HG03095 (cell line): ENCODE results near the gene FBXO27.
"Not testable (repeated sequence)": the region's sequence is repeated elsewhere in the genome, so short reads cannot be mapped to it uniquely, and the experiment has no call there.

Experiments used
- ATAC-seq: cut with Tn5 transposase; IDR thresholded peaks from one replicate; pipeline ENCODE4 v1.9.1; 2021; ENCODE audit warnings: moderate library complexity; ENCODE audit not compliant: unreplicated experiment

The FBXO27 gene, protein sequence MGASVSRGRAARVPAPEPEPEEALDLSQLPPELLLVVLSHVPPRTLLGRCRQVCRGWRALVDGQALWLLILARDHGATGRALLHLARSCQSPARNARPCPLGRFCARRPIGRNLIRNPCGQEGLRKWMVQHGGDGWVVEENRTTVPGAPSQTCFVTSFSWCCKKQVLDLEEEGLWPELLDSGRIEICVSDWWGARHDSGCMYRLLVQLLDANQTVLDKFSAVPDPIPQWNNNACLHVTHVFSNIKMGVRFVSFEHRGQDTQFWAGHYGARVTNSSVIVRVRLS

DNA sequence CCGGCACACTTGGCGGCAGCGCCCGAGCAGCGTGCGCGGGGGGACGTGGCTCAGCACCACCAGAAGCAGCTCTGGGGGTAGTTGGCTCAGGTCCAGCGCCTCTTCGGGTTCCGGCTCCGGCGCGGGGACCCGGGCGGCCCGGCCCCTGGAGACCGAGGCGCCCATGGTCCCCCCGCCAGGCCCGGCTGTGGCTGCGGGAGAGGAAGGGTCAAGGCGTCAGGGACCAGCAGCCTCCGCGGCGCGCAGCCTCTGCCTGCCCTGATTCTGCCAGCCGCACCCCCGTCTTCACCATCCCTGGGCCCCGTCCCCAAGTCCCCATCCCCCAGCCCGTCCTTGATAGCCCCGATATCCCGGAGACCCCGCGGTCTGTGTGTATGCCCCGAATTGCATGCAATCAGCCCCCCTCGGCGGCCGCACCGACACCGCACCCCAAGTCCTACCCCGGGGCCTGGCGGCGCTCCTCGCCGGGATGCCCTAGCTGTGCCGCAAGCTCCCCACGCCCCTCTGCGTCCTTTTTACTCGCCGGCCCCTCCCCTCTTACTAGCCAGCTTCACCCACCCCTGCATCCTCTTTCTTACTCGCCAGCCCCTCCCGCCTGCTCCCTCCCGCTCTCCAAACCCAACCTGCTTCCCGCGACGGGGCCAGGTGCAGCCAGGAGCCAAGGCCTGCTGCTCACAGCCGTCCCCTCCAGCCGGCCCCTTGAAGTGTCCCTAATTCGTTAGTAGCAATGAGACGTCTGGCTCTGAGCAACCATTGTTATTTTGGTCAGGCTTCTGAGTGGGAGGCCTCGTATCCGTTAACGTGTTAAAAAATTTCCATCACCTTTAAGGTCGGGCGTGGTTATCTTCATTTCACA, at the start of gene FBXO27:
FBXO27 (minus strand) TSS at position 487 of the 856 bp plus-strand sequence; CDS start at position 165, 322 bp downstream.
- ATAC-seq, result no peak

DNA sequence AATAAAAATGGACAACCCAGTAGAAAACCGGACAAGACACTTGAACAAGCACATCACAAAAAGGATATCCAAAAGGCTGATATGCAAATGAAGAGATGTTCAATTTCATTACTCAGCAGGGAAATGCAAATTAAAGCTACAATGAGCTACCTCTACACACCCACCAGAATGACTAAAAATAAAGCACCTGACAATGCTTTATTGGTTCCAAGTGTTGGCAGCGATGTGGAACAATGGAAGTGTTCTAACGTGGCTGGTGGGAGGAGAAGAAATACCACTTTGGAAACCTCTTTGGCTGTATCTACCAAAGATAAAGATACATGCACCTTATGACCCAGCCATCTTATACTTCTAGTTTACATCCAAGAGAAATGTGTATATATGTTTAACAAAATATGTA, 48.1 kb upstream of the FBXO27 start:
- no peak for ATAC-seq

DNA sequence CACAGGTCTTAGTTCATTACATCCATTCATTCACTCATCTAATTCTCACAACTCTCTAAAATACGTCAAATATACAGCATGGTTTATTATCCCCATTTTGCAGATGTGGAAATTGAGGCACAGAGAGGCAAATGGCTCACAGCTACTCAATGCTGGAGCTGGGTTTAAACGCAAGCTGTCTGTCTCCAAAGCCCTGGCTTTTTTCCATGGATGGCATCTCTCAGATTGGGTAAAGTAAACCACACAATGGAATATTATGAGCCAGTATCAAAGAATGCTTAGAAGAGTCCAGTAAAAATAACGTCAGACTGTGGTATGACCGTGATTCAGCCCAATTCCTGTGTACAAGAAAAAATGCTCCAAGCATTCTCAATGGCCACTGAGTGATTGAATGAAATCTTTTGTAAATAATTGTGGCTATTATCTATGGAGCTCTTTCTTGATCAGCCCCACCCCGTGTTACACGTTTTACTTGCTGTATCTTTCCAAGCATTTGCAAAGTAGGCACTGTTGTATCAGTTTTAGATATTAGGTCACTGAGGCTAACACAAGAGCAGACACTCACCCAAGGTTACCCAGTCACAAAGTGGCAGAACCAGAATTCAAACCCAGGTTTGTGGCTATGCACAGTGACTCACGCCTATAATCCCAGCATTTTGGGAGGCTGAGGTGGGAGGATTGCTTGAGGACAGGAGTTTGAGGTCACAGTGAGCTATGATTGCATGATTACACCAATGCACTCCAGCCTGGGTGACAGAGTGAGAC, 46.3 kb upstream of the FBXO27 start:
- ATAC-seq, result no peak

DNA sequence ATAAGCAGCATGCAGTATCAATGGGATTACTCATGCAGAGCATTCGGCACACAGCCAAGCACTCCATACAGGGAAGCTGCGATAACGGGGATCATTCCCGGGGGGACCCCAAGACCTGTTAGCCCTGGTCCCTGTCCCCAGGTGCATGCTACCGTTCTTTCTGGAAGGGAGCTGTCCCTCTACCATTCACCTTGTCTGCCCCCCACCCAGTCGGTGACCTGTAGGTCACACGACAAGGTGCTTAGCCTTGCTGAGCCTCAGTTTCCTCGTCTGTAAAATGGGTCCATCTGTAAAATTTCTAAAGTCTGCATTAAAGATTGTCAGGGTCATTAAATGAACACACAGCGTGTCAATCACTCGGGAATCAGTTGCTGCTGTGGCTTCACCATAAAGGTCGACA, 45.0 kb upstream of the FBXO27 start:
- no peak for ATAC-seq

DNA sequence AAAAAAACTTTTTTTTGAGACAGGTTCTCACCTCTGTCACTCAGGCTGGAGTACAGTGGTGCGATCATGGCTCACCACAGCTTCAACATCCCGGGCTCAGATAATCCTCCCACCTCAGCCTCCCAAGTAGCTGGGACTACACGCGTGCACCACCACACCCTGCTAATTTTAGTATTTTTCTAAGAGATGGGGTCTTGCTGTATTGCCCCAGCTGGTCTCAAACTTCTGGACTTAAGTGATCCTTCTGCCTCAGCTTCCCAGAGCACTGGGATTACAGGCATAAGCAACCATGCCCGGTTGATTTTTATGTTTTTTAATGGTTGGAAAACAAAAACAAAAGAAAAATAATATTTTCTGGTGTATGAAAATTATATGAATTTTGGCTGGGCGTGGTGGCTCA, 42.6 kb upstream of the FBXO27 start:
- ATAC-seq, result no peak

DNA sequence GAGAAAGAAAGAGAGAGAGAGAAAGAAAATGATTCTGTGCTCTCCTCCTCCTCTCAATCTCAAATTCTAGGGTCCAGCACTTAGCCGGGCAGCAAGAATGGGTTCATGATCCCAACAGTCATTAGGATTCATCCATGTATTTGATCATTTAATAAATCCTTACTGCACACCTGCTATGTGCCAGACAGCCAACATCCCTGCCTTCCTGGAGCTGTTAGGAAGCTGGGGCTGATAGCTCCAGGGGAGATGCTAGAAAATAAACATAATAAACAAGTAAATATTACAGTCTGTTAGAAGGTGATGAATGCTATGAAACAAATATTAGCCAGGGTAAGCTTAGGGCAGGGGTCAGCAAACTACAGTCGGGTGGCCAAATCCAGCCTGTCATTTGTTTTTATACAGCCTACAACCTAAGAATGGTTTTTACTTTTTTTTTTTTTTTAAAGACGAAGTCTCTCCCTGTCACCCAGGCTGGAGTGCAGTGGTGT, 41.9 kb upstream of the FBXO27 start:
- ATAC-seq, result no peak

DNA sequence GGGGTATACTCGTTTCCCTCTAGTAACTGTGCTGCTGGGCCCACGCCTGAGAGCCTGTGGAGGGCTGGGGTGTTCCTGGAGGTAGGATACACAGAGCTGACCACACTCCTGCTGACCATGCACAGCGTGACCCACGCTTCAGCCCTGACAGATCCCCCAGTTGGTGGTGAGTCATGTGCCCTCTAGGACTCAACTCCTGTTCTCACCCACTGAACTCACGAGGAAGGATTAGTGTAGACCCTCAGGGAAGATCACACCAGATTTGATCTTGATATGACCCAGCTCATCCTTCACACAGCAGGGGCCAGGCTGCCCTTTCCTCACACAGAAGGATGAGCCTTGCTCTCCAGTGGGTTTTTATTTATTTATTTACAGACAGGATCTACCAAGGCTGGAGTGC, 38.5 kb upstream of the FBXO27 start:
- no peak for ATAC-seq

DNA sequence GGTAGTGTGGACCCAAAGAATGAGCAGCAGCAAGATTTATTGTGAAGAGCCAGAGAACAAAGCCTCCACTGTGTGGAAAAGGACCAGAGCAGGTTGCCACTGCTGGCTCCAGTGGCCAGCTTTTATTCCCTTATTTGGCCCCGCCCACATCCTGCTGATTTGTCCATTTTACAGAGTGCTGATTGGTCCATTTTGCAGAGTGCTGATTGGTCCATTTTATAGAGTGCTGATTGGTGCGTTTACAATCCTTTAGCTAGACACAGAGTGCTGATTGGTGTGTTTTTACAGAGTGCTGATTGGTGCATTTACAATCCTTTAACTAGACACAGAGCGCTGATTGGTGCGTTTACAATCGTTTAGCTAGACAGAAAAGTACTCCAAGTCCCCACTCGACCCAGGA, 35.9 kb upstream of the FBXO27 start:
- not testable (repeated sequence) for ATAC-seq

DNA sequence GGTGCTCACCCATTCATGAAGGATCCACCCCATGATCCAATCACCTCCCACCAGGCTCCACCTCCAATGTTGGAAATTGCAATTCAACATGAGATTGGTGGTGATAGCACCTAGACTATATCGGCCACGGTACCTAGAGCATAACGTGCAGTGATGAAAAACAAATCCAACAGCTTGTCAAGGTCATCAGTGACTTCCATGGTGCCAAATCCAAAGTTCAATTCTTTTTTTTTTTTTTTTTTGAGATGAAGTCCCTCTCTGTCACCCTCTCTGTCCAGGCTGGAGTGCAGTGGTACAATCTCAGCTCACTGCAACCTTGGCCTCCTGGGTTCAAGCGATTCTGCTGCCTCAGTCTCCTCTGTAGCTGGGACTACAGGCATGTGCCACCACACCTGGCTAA, 34.8 kb upstream of the FBXO27 start:
- no peak for ATAC-seq

DNA sequence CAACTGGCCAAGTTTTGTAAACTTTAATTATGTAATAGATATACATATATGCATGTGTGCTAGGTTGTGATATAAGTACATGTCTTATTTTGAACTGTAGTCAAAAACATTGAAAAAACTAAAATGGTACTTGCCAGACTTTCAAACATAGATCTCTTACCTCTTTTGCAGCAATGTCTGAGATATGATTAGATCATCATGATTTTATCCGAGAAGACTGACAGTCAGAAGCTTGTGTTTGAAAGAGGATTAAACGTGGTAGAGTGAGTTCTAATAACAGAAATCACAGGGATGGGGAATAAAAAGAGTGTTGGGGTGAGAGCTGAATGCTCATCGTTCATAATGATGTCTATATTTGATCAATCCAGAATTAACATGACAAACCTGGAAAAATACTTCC, 33.6 kb upstream of the FBXO27 start:
- no peak for ATAC-seq

DNA sequence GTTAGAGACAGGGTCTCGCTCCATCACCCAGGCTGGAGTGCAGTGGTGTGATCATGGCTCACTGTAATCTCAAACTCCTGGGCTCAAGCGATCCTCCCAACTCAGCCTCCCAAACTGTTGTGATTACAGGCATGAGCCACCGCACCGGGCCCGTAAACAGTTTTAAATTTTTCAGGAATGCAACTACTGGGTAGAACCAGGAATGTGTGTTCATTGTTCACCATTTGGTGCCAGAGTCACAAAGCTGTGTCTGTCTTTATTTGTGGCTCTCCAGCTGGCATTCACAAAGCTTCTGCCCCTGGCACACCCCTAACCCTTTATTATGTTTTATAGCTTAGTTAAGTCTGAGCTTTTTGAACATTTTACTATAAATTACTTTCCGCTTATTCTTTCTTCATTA, 32.1 kb upstream of the FBXO27 start:
- no peak for ATAC-seq

DNA sequence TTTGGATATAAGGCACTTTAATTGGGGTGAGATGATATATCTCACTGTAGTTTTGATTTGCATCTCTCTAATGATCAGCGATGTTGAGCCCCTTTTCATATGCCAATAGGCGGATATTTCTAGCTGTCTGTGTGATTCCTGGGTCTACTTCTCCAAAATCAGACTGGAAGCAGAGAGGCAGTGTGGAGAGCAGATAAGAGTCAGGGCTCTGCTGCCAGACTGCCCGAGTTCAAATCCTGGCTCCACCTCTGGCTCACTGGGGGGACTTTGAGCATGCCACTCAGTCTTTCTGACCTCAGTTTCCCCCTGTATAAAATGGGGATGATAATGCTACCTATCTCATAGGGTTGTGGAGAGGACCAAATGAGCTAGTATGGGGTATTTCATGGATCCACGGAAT, 27.8 kb upstream of the FBXO27 start:
- ATAC-seq, result no peak

DNA sequence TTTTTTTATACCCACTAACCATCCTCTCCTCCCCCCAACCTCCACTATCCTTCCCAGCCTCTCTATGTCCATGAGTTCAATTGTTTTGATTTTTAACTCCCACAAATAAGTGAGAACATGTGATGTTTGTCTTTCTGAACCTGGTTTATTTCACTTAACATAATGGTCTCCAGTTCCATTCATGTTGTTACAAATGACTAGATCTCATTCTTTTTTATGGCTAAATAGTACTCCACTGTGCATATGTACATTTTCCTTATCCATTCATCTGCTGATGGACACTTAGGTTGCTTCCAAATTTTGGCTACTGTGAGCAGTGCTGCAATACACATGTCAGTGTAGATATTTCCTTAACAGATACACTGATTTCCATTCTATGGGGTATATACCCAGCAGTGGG, 27.0 kb upstream of the FBXO27 start:
- ATAC-seq, result no peak

DNA sequence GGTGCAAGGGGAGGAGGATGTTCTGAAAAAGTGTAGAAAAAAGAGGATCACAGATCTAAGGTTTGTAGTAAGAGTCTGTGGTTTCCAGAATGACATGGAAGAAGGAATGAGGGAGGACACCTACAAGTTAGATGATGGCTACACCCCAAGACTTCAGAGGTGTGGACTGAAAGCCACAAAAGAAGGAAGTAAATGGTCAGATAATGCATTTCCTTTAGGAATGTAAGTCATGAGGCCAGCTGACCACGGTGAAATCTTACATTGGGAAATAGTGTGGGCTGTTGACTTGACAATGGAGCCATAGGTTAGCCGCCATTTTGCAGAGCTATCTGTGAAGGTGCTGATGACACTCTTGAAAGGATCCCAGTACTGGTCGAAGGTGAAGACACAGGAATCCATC, 25.3 kb upstream of the FBXO27 start:
- ATAC-seq, result no peak

DNA sequence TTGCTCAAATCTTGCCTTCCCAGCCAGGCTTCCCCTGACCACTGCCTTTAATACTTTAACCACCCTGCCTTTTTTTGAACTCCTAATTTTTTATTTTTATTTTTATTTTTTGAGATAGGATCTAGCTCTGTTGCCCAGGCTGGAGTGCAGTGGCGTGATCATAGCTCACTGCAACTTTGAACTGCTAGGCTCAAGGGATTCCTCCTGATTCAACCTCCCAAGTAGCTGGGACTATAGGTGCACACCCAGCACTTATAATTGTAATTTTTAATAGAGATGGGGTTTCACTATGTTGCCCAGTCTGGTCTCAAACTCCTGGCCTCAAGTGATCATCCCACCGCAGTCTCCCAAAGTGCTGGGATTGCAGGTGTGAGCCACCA, 21.7 kb upstream of the FBXO27 start:
- ATAC-seq, result no peak

DNA sequence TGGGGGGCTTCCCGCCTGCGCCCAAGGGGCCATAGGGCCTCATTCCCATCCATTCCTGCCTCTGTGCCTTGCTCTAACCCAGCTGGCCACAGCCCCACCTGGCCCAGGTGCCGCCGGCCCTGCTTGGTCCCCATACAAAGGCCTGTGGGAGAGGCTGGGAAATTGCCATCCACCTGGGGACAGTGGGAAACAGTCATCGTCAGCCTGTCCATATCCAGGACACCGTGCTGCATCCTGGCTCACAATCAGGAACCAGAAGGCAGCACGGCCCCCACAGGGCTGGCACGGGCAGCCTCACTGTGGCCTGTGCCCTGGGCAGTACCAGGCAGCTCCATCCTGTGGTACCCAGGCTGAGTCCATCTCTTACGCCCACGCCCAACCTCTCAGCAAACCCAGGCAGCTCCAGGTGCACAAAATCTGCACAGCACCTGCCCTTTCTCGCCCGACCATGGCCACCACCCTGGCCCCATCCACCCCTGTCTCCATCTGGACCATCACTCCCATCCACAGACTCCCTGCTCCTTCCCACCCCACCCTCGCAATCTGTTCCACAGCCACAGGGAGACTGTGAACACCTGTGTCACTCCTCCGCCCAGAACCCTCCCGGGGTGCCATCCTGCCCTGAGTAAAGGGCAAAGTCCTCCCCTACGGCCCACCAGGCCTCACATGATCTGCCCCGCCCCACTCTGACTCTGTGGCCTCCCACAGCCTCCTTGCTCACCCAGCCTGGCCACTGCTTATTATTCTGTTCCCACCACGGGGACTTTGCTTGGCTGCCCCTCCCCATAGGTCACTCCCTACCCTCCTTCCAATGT, 21.1 kb upstream of the FBXO27 start:
- ATAC-seq, result no peak

DNA sequence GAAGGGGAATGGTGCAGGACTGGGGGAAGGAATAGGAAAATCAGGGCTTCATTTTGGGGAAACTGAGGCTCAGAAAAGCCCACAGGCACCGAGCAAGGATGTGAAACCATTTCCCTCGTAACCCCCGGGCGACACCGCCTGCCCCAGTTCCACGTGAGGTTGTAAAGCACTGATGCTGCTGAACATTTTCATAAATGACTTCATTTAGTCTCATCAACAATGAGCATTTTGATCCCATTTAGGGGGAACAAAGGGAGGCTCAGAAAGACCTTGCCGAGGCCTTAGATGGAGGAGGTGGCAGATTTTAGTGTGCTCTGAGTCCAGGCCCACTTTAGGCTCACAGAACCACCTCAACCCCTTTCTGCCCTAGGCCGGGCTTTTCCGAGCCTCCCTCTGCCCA, 20.5 kb upstream of the FBXO27 start:
- no peak for ATAC-seq

DNA sequence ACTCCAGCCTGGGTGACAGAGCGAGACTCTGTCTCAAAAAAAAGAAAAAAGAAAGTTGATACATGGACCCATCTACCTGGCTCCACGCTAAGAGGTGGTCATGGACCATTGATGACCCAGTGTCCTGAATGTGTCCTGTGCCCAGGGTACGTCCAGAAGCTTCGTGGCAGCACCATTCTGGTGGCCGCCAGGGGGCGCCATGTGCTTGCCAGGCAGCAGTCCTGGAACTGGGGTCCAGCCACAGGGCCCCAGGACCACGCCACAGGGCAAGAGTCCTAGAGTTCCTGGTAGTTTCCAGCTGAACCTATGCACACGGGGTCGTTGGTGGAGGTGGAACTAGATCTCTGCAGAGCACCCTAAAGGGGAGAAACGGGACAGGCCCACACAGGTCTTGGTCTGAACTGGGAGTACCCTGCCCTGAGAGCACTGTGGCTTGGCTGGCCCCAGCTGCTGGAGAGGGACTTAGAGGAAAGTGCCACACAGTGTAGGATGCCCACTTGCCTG, 19.9 kb upstream of the FBXO27 start:
- no peak for ATAC-seq

DNA sequence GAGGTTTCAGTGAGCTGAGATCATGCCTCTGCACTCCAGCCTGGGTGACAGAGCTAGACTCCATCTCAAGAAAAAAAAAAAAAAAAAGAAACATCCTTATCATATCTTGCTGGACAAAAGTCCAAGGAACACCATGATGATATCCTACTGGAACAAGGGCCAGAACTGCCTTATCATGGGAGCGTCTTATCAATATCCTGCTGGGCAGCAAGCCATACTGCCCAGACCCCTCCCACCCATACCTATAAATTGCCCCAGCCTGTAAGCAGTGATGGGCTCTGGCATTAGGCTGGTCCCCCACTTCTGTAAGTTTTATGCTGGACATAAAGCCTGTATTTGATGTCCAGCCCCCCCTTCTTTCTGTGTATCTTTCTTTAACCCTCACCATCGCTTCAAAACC, 14.7 kb upstream of the FBXO27 start:
- ATAC-seq, result no peak

DNA sequence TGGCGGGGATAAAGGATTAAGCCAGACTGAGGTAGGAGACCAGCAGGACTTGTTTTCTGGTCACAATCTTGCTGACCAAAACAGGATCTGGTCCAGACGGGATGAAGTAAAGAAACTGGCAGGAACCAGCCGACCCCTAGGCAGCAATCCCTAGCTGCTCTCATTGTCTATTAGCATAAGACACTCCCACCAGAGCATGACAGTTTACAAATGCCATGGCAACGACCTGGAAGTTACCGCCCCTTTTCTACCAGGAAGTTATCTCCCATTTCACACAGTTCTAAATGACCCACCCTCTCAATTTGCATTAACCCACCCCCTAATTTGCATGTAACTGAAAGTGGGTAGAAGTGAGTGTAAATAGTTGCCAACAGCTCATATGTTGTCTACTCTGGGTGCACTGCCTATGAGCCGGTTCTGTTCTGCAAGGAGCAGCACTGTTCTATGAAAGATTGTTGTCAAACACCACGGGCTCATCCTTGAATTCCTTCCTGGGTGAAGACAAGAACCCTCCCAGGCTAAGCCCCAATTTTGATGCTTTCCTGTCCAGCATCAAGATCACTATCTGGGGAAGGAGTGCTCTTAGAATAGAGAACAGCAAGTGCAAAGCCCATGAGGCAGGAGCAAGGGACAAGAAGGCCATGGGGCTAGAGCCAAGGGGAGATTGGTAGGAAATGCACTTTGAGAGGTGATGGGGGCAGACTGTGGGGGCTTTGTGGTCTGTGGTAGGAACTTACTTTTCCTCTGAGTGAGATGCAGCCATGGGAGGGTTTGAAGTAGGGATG, 13.9 kb upstream of the FBXO27 start:
- ATAC-seq, result no peak
